ENCODE results near the gene HDLBP.

Gene HDLBP

DNA sequence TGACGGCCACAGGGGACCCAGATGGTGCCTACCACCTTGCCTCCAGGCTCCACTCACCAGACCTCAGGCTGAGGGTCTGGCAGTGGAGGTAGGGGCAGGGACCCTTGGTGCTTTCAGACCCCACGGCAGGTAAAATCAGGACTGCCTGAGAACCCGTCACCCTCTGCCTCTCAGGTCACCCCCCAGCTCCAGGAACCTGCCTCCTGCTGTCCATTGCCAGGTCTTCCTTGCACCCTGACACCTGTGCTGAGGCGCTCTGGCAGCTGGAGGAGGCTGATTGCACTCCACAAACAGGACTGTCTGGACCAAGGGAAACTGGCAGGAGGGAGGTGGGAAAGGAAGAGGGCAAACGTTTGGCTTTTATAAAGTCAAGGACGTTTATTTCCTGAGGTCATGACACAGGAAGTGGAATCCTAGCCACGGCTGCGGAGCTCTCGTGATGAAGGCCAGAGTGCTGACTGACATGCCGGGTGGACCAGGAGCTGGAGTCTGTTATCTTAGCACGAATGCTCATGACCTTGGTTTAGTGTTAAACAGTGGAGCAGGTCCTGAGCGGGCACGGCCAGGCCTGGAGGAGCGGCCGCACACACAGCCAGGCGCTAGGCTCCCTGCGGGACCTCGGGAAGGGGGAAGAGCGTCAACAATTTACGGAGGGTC lies 86.5 kb downstream of the HDLBP start:
- DNase-seq (ENCODE audit: low spot score): no peak

GRCh38 chr2:241228081-241228859 lies 87.2 kb downstream of the HDLBP start:
- no peak for DNase-seq (ENCODE audit: low spot score)

DNA sequence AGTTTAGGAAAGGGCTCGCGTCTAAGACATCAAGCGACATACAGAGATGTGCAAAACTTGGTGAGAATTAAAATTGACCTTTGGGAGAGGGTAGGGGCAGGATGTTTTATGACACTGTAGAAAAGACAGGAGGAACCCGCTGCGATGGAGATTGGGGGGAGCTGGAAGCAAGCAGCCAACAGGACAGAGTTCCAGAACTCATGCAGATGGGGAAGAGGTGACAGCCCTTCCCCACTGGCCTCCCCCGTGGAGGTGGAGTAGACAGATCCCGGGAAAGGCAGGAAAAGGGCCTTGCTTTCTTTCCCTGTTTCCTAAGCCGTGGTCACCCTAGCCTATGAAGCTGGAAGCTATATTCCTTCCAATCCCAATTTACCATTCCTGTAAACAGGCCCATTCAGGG lies 87.9 kb downstream of the HDLBP start:
- DNase-seq (ENCODE audit: low spot score): no peak

DNA sequence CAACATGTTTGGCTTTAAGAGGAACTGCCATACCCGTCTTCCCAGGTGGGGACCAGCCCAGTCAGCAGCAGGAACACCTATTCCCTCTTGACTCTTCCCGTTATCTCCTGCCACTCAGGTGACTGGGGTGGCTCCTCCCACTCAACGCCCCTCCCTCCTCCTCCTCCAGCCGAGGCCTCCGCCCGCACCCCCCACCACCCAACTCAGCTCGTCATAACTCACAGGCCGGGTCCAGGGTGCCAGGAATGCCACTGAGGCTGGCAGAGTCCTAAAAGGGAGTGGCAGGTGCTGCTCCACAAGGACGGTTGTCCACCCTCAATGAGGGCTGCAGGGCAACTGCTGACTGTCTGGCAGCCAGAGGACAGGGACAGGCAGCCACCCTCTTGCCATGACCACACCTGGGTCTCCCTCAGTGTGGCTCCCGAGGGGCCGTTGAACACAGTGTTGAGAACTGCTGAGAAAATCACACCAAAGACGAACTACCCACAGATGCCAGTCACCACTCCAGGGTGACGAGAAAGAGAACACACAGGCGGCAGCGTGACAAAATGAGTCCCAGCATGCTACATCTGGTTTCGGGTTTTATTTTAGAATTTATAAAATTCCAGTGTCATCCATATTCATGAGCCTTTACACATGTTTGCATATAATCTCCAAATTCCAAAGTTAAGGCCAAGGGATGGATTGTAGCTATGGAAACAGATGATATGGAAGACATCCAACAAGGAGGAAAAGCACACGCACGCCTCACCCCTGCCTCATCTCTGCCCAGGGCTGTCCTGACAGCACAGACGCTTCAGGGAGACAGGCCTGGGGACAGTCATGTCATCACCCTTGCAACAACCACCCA lies 88.5 kb downstream of the HDLBP start:
- DNase-seq (ENCODE audit: low spot score): no peak

DNA sequence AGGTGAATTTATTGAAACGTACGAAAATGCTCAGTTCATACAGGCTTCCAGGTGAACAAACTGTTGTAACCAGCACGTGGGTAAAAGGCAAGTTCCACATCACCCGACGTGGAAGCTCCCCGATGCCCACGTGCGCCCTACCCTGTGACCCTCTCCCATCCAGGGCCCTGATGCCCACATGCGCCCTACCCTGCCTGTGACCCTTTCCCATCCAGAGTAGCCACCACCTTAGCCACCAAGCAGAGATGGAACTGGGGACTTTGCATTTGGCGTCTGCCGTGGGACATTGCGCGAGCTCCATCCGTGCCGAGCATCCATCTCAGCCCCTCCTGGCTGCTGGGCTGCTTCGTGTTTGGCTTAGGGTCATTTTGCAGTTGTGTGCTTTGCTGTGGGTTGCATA lies 89.5 kb downstream of the HDLBP start:
- no peak for DNase-seq (ENCODE audit: low spot score)

- no peak for DNase-seq (ENCODE audit: low spot score)
These were observed 89.9 kb downstream of the HDLBP start for GRCh38 chr2:241225545-241225944.

DNA sequence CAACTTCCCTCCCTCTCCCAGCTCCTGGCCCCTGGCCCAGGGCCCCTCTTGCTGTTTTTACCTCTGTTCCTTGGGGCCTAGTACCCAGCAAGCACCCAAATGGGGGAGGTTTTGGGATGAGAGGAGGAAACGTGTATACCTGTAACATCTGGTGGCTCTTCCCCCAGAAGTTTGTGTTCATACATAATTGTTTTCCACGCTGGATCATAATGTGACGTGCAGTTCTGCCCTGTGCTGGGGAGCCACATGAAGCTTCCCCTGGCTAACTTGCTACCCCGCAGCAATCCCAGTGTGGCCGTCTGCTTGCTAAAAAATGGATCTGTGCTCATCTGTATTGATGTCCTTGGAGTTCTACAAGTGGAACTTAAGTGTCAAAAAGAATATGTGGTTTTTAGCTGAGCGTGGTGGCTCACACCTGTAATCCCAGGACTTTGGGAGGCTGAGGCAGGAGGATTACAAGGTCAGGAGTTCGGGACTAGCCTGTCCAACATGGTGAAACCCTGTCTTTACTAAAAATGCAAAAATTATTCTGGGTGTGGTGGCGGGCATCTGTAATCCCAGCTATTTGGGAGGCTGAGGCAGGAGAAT lies 90.5 kb downstream of the HDLBP start:
- no peak for DNase-seq (ENCODE audit: low spot score)

GRCh38 chr2:241224018-241224850 lies 91.2 kb downstream of the HDLBP start:
- DNase-seq (ENCODE audit: low spot score): no peak

DNA sequence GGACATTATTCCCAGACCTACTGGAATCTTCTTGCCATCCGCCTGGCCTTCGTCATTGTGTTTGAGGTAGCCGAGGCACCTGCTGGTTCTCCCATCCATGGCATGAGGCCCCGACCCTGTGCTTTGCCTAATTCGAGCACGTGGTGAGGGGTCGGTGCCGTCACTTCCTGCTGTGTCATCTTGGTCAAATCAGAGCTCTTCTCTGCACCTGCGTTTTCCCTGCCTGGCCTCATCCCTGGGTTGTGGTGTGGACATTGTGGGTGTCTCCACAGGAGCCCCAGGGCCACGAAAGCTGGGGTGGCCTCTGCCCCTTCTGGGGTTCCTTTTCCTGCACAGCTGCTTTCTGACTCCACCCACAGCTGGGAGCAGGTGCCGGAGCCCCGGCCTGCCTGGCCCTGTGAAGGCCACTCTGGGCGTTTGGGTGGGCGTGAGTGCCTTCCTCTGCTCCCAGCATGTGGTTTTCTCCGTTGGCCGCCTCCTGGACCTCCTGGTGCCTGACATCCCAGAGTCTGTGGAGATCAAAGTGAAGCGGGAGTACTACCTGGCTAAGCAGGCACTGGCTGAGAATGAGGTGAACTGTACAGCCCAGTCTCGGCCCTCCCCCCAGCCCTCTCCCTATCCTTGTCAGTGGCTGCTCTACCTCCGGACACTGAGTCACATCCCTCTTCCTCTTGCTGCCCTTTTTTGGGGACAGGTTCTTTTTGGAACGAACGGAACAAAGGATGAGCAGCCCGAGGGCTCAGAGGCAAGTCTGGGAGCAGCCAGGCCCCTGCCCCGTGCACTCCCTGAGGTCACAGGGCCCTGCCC lies 92.1 kb downstream of the HDLBP start:
- no peak for DNase-seq (ENCODE audit: low spot score)

- no peak for DNase-seq (ENCODE audit: low spot score)
These were observed 95.6 kb downstream of the HDLBP start for GRCh38 chr2:241219856-241220356.

DNA sequence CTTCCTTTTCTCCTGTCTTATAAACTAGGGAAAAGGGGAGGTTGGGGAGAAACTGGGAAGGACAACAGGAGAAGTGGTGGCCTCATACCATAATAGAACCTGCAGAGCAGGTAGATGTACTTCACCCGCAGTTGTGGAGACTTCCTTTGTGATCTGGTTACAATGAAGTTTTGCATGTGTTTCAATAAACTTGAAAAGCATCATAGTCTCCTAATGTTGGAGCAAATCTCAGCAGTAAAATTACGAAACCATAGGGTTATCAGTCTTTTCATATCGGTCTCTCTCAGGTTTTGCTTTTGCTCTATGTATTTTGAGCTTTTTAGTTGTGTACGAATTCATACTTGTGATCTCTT lies 96.5 kb downstream of the HDLBP start:
- DNase-seq (ENCODE audit: low spot score): no peak

GRCh38 chr2:241218131-241219029 lies 97.1 kb downstream of the HDLBP start:
- peak; percentile 35 for DNase-seq (ENCODE audit: low spot score)

GRCh38 chr2:241217320-241218031 lies 98.0 kb downstream of the HDLBP start:
- peak; percentile 41 for DNase-seq (ENCODE audit: low spot score)

- no peak for DNase-seq (ENCODE audit: low spot score)
These were observed 99.2 kb downstream of the HDLBP start for GRCh38 chr2:241216211-241216761.

DNA sequence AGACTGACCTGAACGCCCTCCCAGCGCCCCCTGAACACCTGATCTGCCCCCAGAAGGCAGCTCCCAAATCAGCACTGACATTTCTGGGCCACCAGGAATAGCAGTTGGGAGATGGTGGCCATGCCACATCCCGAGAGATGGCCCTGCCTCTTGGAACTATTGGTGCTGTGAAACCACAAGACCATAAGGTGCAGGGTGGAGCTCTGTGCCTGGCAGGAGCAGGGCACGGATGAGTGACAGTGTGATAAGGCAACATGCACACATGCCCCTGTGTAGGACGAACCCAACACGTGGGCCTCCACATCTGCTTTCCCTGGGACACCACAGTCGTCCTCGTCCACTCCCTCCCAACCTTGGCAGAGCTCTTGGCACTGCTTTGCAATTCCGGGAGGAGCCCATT lies 100.1 kb downstream of the HDLBP start:
- DNase-seq (ENCODE audit: low spot score): no peak

DNA sequence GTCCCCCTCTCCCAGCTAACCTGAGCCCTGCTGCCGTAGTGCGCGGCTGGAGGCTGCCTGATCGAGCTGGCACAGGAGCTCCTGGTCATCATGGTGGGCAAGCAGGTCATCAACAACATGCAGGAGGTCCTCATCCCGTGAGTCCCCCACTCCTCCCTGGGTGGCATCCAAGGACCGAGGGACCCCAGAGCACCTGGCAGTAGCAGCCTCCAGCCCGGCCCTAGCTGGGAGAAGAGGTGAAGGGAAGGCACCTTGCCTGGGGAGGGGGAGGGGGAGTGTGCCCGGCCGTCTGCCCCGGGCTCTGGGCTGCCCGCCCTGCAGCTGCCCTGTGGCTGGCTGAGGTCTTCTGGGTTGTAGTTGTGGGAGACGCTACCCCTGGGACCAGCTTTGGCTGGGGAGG lies 100.7 kb downstream of the HDLBP start:
- no peak for DNase-seq (ENCODE audit: low spot score)

GRCh38 chr2:241214209-241214608 lies 101.3 kb downstream of the HDLBP start:
- DNase-seq (ENCODE audit: low spot score): no peak

DNA sequence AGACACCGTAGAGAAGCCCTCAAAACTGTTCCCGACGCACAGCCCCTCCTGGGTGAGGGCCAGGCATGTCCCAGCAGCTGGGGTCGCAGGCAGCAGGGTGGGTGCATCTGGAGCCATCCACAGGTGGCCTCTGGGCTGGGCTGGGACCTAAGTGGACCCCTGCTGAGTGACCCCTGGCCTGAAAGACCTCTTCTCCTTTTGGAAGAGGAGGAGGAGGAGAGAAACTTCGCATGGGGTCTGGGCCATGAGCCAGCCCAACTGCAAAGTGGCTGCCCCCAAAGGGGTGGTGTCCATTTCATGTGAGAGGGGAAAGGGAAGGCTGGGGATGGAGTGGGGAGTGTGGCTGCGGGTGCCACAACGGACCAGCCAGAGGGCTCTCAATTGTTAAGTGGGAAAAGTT lies 101.9 kb downstream of the HDLBP start:
- DNase-seq (ENCODE audit: low spot score): no peak

DNA sequence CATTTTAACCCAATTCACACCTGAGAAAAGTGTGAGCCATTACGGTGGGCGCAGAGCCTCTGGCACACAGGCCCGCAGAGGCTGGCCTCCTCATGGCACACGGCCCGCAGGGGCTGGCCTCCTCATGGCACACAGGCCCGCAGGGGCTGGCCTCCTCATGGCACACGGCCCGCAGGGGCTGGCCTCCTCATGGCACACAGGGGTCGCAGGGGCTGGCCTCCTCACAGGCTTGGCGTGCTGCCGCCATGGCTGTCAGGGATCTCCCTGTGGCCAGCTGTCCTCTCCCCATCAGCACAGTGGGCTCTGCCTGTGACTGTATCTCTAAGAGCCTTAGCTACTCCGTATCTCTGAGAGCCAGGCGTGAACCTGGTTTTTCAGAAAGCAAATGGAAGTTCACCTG lies 102.4 kb downstream of the HDLBP start:
- DNase-seq (ENCODE audit: low spot score): no peak
